Measurements from ENCODE around the gene TUBG2.

The TUBG2 gene

GRCh38 chr17:42699415-42699740 lies 40.3 kb downstream of the TUBG2 start:
- no peak for TF ChIP-seq SIN3A (IDR thresholded peaks at IDR 0.05; ENCODE audit: borderline replicate concordance, insufficient read depth, low read length)
- no peak for TF ChIP-seq TAF1 (IDR thresholded peaks at IDR 0.05; ENCODE audit: borderline replicate concordance, insufficient read depth, low read length)
- no peak for TF ChIP-seq FOXP2 (optimal IDR thresholded peaks at IDR 0.05; ENCODE audit: borderline replicate concordance, extremely low read depth, extremely low read length, insufficient read depth)
- no peak for TF ChIP-seq POLR2AphosphoS5 (IDR thresholded peaks at IDR 0.05; ENCODE audit: low read depth, low read length)
- TF ChIP-seq REST (IDR thresholded peaks at IDR 0.05; ENCODE audit: insufficient read depth in 1 of 2, low read depth in 2 of 2, low read length in 2 of 2): no peak

GRCh38 chr17:42700586-42701289 lies 41.7 kb downstream of the TUBG2 start:
- TF ChIP-seq SIN3A (IDR thresholded peaks at IDR 0.05; ENCODE audit: borderline replicate concordance, insufficient read depth, low read length): no peak
- TF ChIP-seq TAF1 (IDR thresholded peaks at IDR 0.05; ENCODE audit: borderline replicate concordance, insufficient read depth, low read length): no peak
- TF ChIP-seq POLR2AphosphoS5 (IDR thresholded peaks at IDR 0.05; ENCODE audit: low read depth, low read length): no peak; the same call in 1 of the 2 replicates
- TF ChIP-seq REST (IDR thresholded peaks at IDR 0.05; ENCODE audit: insufficient read depth in 1 of 2, low read depth in 2 of 2, low read length in 2 of 2): no peak
- TF ChIP-seq FOXP2 (optimal IDR thresholded peaks at IDR 0.05; ENCODE audit: borderline replicate concordance, extremely low read depth, extremely low read length, insufficient read depth): no peak

GRCh38 chr17:42702446-42702845 lies 43.4 kb downstream of the TUBG2 start:
- TF ChIP-seq POLR2AphosphoS5 (IDR thresholded peaks at IDR 0.05; ENCODE audit: low read depth, low read length): no peak
- no peak for TF ChIP-seq TAF1 (IDR thresholded peaks at IDR 0.05; ENCODE audit: borderline replicate concordance, insufficient read depth, low read length)
- no peak for TF ChIP-seq REST (IDR thresholded peaks at IDR 0.05; ENCODE audit: insufficient read depth in 1 of 2, low read depth in 2 of 2, low read length in 2 of 2)
- TF ChIP-seq SIN3A (IDR thresholded peaks at IDR 0.05; ENCODE audit: borderline replicate concordance, insufficient read depth, low read length): no peak
- TF ChIP-seq FOXP2 (optimal IDR thresholded peaks at IDR 0.05; ENCODE audit: borderline replicate concordance, extremely low read depth, extremely low read length, insufficient read depth): no peak

- no peak for TF ChIP-seq POLR2AphosphoS5 (IDR thresholded peaks at IDR 0.05; ENCODE audit: low read depth, low read length)
- no peak for TF ChIP-seq TAF1 (IDR thresholded peaks at IDR 0.05; ENCODE audit: borderline replicate concordance, insufficient read depth, low read length)
- no peak for TF ChIP-seq REST (IDR thresholded peaks at IDR 0.05; ENCODE audit: insufficient read depth in 1 of 2, low read depth in 2 of 2, low read length in 2 of 2)
- no peak for TF ChIP-seq FOXP2 (optimal IDR thresholded peaks at IDR 0.05; ENCODE audit: borderline replicate concordance, extremely low read depth, extremely low read length, insufficient read depth)
- TF ChIP-seq SIN3A (IDR thresholded peaks at IDR 0.05; ENCODE audit: borderline replicate concordance, insufficient read depth, low read length): no peak
These were observed 45.4 kb downstream of the TUBG2 start for GRCh38 chr17:42704490-42704836.

Measured in PFSK-1 (cell line).